ENCODE results near the gene OR11L1. TPM values are rescaled to one million over a fixed set of nuclear protein-coding genes. Genes with fewer than 3 reads are reported as not detected.

The OR11L1 gene
- total RNA-seq: not detected

- H3K9me3 ChIP-seq: no peaks in the 10 kb centered on the region
- H3K27ac ChIP-seq: no peak within 1 kb of the TSS
- H3K36me3 ChIP-seq: no peaks in the 10 kb centered on the region
- TF ChIP-seq CTCF (IDR thresholded peaks at IDR 0.05): no peak
- no peak for TF ChIP-seq POLR2A (IDR thresholded peaks at IDR 0.05)
- no peak for TF ChIP-seq POLR2AphosphoS5 (IDR thresholded peaks at IDR 0.05)
- TF ChIP-seq EP300 (IDR thresholded peaks at IDR 0.05; ENCODE audit: low read depth): no peak
- no peak within 1 kb of the TSS for H3K4me3 ChIP-seq
- DNase-seq: no peak
- intact Hi-C loops (cut with DNase I; ENCODE audit: low total_unique reads): no loop called here
- in situ Hi-C loops (cut with MboI; ENCODE audit: low pct_ligation_motif_present in 1 of 4, low pct_unique_long_range_greater_than_20kb in 1 of 4, low sequenced_read_pairs in 3 of 4): no loop called here
- WGBS, 2 donors (ENCODE audit: low coverage in 1 of 2): 89 to 96% methylated on average over 2 of the region's 2 CpGs
- H3K27me3 ChIP-seq: no peaks in the 10 kb centered on the region
- H3K4me1 ChIP-seq: no peaks in the 10 kb centered on the region
Observed at GRCh38 chr1:247841796-247842195, at the start of gene OR11L1. OR11L1 (minus strand) TSS chr1:247841896; CDS start chr1:247841896, 0 bp downstream.

- no peak for TF ChIP-seq CTCF (IDR thresholded peaks at IDR 0.05)
- TF ChIP-seq POLR2A (IDR thresholded peaks at IDR 0.05): no peak
- no peak for TF ChIP-seq POLR2AphosphoS5 (IDR thresholded peaks at IDR 0.05)
- TF ChIP-seq EP300 (IDR thresholded peaks at IDR 0.05; ENCODE audit: low read depth): no peak
Observed at GRCh38 chr1:247884797-247885413, 43.2 kb upstream of the OR11L1 start.

GRCh38 chr1:247883346-247883745 is 41.6 kb upstream of the OR11L1 start:
- WGBS, 2 donors (ENCODE audit: low coverage in 1 of 2): 90 to 95% methylated on average over 4 to 9 of the region's 9 CpGs
- in situ Hi-C loops (cut with MboI; ENCODE audit: low pct_ligation_motif_present in 1 of 4, low pct_unique_long_range_greater_than_20kb in 1 of 4, low sequenced_read_pairs in 3 of 4): no loop called here
- H3K4me1 ChIP-seq: no peaks in the 10 kb centered on the region

More at GRCh38 chr1:247884797-247885413, 43.2 kb upstream of the OR11L1 start:
- intact Hi-C loops (cut with DNase I; ENCODE audit: low total_unique reads) (no loop called here), in situ Hi-C loops (cut with MboI; ENCODE audit: low pct_ligation_motif_present in 1 of 4, low pct_unique_long_range_greater_than_20kb in 1 of 4, low sequenced_read_pairs in 3 of 4) (no loop called here)
- no peak overlapping the region for H3K4me3 ChIP-seq
- 89% methylated on average over 10 of the region's 10 CpGs for WGBS, 2 donors (ENCODE audit: low coverage in 1 of 2)
- no peaks in the 10 kb centered on the region for H3K4me1 ChIP-seq
- no peak for DNase-seq
- no peaks in the 10 kb centered on the region for H3K9me3 ChIP-seq
- H3K27ac ChIP-seq: no peak overlapping the region
- H3K27me3 ChIP-seq: no peaks in the 10 kb centered on the region
- no peaks in the 10 kb centered on the region for H3K36me3 ChIP-seq

GRCh38 chr1:247865416-247865815 is 23.7 kb upstream of the OR11L1 start:
- H3K27ac ChIP-seq: no peak overlapping the region
- H3K9me3 ChIP-seq: no peaks in the 10 kb centered on the region
- no peak for DNase-seq
- TF ChIP-seq POLR2AphosphoS5 (IDR thresholded peaks at IDR 0.05): no peak
- TF ChIP-seq POLR2A (IDR thresholded peaks at IDR 0.05): no peak
- no peak for TF ChIP-seq EP300 (IDR thresholded peaks at IDR 0.05; ENCODE audit: low read depth)
- TF ChIP-seq CTCF (IDR thresholded peaks at IDR 0.05): no peak
- in situ Hi-C loops (cut with MboI; ENCODE audit: low pct_ligation_motif_present in 1 of 4, low pct_unique_long_range_greater_than_20kb in 1 of 4, low sequenced_read_pairs in 3 of 4): no loop called here
- no peaks in the 10 kb centered on the region for H3K4me1 ChIP-seq
- WGBS, 2 donors (ENCODE audit: low coverage in 1 of 2): 83 to 100% methylated on average over 4 to 6 of the region's 6 CpGs
- intact Hi-C loops (cut with DNase I; ENCODE audit: low total_unique reads): no loop called here
- H3K27me3 ChIP-seq: no peaks in the 10 kb centered on the region
- no peaks in the 10 kb centered on the region for H3K36me3 ChIP-seq
- no peak overlapping the region for H3K4me3 ChIP-seq

More at GRCh38 chr1:247883346-247883745, 41.6 kb upstream of the OR11L1 start:
- Histone ChIP-seq H3K9me3 (no peaks in the 10 kb centered on the region), H3K4me3 (no peak overlapping the region), H3K36me3 (no peaks in the 10 kb centered on the region), H3K27ac (no peak overlapping the region), H3K27me3 (no peaks in the 10 kb centered on the region)
- no peak for DNase-seq
- TF ChIP-seq EP300 (IDR thresholded peaks at IDR 0.05; ENCODE audit: low read depth) (no peak), CTCF (IDR thresholded peaks at IDR 0.05) (no peak), POLR2A (IDR thresholded peaks at IDR 0.05) (no peak), POLR2AphosphoS5 (IDR thresholded peaks at IDR 0.05) (no peak)
- intact Hi-C loops (cut with DNase I; ENCODE audit: low total_unique reads): no loop called here

Measured in transverse colon (tissue), 4 donors.